Large intestine (tissue), 3 donors: ENCODE results near the gene PRKCQ. TPM values are rescaled to one million over a fixed set of nuclear protein-coding genes. Genes with fewer than 3 reads are reported as not detected.

Experiments used
- DNase-seq, 2 donors: peaks; one replicate each; pipeline versions ENCODE4 v3.0.0 to v3.0.0-alpha.2; 2013
- H3K27ac ChIP-seq: one replicate; pipeline ENCODE4 v1.5.1; 2013; ENCODE audit warnings: low read length
- H3K27me3 ChIP-seq: 2 replicates; pipeline ENCODE4 v1.6.1; 2013; ENCODE audit warnings: low read length; ENCODE audit not compliant: control insufficient read depth, insufficient read depth
- H3K36me3 ChIP-seq: 2 replicates; pipeline ENCODE4 v1.6.1; 2013; ENCODE audit warnings: low read length; ENCODE audit not compliant: control insufficient read depth, insufficient read depth
- H3K4me1 ChIP-seq: one replicate; pipeline ENCODE4 v1.6.1; 2013; ENCODE audit warnings: low read length; ENCODE audit not compliant: control insufficient read depth, insufficient read depth
- H3K4me3 ChIP-seq: one replicate; pipeline ENCODE4 v1.5.1; 2013; ENCODE audit warnings: low read length
- H3K9me3 ChIP-seq: one replicate; pipeline ENCODE4 v1.6.1; 2013; ENCODE audit warnings: mild to moderate bottlenecking, low read depth, low read length, moderate library complexity; ENCODE audit not compliant: control insufficient read depth
- WGBS: methylation state at CpG from one replicate; pipeline ENCODE4 v1.1.5; 2013; ENCODE audit warnings: low lambda C conversion rate; ENCODE audit not compliant: insufficient coverage; 5-methylcytosine and 5-hydroxymethylcytosine counted together
- polyA plus RNA-seq: library from polyadenylated mRNA; unstranded; fragments of 120-200 nt; gene quantifications from one replicate; pipeline ENCODE4 v1.2.1, GENCODE V29; 2013

Gene PRKCQ
- polyA plus RNA-seq, 1 donor = 3.7 TPM

DNA sequence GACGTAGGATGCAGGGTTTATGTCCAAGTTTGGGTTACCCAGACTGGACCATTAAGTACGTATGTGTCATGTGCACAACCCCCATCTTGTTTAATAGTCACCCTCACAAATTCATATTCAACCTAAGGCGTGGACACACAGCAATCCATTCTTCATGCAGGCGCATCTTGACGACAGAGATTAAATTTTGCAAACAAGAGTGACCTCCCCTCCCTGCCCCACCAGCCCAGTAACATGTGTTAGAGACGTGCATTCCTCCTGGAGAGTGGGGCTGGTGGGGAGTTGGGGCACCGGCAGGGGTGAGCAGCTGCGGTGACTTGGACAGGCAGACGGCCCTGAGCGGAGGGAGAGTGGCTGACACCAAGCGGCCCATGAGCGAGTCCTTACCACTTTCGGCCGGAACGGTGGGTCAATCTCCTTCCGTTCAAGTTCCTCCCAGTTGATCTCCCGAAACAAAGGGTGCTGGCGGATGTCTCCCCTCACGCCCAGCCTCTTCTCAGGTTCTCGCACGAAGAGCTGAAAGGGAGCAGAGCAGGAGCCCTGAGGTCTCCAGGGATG is 149.6 kb downstream of the PRKCQ start:
- Histone ChIP-seq H3K27me3 (no peaks in the 10 kb centered on the region), H3K36me3 (no peaks in the 10 kb centered on the region), H3K4me3 (no peak overlapping the region), H3K9me3 (no peaks in the 10 kb centered on the region), H3K27ac (no peak overlapping the region), H3K4me1 (no peaks in the 10 kb centered on the region)
- DNase-seq = no peak
- 100% methylated on average over 3 of the region's 21 CpGs for WGBS

DNA sequence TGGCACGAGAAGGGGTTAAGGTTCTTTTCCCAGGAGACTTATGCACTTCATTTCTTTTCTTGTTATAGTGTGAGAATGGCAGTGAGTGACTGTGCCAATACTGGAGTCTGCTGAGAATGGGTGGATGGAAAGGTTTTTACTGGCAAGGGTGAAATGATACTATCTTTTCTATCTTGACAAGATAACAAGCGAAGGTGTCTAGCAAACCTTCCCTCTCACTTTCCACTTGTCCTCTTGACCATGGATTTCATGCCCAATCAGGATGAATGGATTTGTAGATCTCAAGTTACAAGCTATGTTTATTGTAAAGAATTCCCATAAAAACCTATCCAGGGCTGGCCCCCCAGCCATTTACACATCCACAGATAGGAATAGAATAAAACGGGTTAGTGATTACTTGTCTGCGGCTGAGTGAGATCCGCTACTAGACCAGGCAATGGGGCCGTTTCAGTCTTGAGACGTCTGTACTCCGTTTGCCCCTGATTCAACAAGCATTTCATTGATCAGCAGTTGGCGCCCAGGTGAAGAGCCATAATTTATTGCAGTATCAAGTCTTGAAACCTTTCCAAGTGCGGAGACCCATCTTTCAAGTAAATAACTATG is 152.6 kb downstream of the PRKCQ start:
- DNase-seq = no peak
- no CpG with 5 or more reads among the region's 10 CpGs for WGBS
- H3K27me3 ChIP-seq = no peaks in the 10 kb centered on the region

GRCh38 chr10:6426317-6426716 is 153.8 kb downstream of the PRKCQ start:
- no peaks in the 10 kb centered on the region for H3K27me3 ChIP-seq
- no peaks in the 10 kb centered on the region for H3K9me3 ChIP-seq
- H3K36me3 ChIP-seq = no peaks in the 10 kb centered on the region
- H3K4me1 ChIP-seq = no peaks in the 10 kb centered on the region
- H3K4me3 ChIP-seq = no peak overlapping the region
- WGBS = no CpG with 5 or more reads among the region's 6 CpGs
- H3K27ac ChIP-seq = no peak overlapping the region
- no peak for DNase-seq

More for the DNA sequence above, 152.6 kb downstream of the PRKCQ start:
- no peaks in the 10 kb centered on the region for H3K9me3 ChIP-seq
- H3K36me3 ChIP-seq = no peaks in the 10 kb centered on the region
- no peak overlapping the region for H3K4me3 ChIP-seq
- H3K4me1 ChIP-seq = no peaks in the 10 kb centered on the region
- no peak overlapping the region for H3K27ac ChIP-seq

GRCh38 chr10:6423413-6424170 is 156.5 kb downstream of the PRKCQ start:
- no CpG with 5 or more reads among the region's 17 CpGs for WGBS
- Histone ChIP-seq H3K4me3 (no peak overlapping the region), H3K27ac (no peak overlapping the region), H3K4me1 (no peaks in the 10 kb centered on the region), H3K9me3 (no peaks in the 10 kb centered on the region), H3K36me3 (no peaks in the 10 kb centered on the region), H3K27me3 (no peaks in the 10 kb centered on the region)
- no peak for DNase-seq

- no peak for DNase-seq
- Histone ChIP-seq H3K4me1 (no peaks in the 10 kb centered on the region), H3K27ac (no peak overlapping the region), H3K36me3 (no peaks in the 10 kb centered on the region), H3K27me3 (no peaks in the 10 kb centered on the region), H3K4me3 (no peak overlapping the region), H3K9me3 (no peaks in the 10 kb centered on the region)
- no CpG with 5 or more reads among the region's 4 CpGs for WGBS
Observed at GRCh38 chr10:6423004-6423403, 157.1 kb downstream of the PRKCQ start.

DNA sequence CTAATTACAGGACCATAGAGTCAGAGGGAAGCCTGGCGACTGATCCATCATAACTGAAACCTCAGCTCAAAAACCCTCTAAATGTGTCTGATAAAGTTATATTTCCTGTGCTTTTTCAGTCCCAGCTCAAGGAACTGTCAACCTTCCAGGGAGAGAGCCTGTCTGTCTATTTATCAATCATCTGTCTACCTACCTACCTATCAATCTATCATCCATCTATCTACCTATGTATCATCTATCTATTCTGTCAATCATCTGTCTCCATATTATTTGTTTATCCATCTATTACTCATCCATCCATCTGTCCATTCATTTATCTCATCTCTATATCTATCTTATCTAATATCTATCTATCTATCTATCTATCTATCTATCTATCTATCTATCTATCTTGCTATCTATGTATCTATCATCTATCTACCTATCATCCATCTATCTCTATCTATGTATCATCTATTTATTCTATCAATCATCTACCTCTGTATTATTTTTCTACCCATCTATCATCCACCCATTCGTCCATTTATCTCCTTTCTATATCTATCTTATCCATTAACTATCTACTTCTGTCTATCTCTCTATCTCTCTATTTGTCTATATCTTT is 161.4 kb downstream of the PRKCQ start:
- H3K36me3 ChIP-seq = no peaks in the 10 kb centered on the region
- no peak for DNase-seq
- H3K27ac ChIP-seq = no peak overlapping the region
- no peak overlapping the region for H3K4me3 ChIP-seq
- H3K27me3 ChIP-seq = peaks cover 2% of the 10 kb centered on the region
- H3K9me3 ChIP-seq = no peaks in the 10 kb centered on the region
- 100% methylated on average over 1 of the region's 2 CpGs for WGBS
- no peaks in the 10 kb centered on the region for H3K4me1 ChIP-seq

DNA sequence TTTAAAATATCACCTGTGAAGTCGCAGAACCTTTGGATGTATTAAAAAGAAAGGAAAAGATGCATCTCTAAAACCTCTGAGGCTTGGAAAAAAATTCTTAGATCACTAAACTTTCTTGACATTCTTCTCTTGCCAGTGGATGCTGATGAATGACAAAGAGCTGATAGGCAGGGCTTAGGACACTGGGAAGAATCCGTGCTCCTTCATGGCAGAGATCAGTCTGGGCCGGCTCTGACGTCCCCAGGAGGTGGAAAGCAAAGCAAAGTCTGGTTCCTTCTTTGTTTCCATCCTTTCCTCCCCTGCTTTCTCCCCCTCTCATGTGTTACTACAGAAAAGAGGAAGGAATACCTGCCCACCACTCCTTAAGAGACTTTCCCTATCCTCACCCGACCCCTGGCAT is 161.9 kb downstream of the PRKCQ start:
- Histone ChIP-seq H3K4me1 (no peaks in the 10 kb centered on the region), H3K27ac (no peak overlapping the region), H3K27me3 (peaks cover 2% of the 10 kb centered on the region), H3K9me3 (no peaks in the 10 kb centered on the region), H3K4me3 (no peak overlapping the region), H3K36me3 (no peaks in the 10 kb centered on the region)
- DNase-seq = no peak
- 100% methylated on average over 1 of the region's 5 CpGs for WGBS

DNA sequence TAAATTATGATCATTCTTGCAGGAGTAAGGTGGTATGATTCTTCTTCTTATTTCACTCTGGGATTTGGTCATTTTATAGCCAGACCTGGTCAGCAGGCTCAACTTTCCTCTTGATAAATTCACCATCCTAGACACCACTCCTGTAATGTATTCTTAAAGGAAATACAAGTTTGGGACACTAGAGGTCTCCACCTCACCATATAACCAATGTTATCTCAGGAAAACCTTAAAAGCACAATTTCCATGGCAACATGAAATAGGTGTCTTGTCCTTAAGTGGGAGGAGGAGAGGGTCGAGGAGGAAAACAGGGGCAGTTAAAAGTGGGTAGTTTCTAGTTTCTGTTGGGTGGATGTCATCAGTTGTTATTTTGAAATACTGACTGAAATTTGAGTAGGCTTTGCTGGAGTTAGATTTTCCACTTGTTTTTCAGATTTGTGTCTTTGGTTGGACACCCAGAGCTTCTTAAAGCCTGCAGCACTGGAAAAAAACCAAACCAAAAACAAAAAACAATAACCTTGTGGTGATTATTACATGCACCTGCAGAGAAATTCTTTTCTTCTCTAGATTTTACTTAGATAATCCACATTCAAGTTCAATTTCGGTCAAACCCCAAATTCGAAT is 163.1 kb downstream of the PRKCQ start:
- Histone ChIP-seq H3K27ac (no peak overlapping the region), H3K9me3 (no peaks in the 10 kb centered on the region), H3K4me1 (no peaks in the 10 kb centered on the region), H3K27me3 (peaks cover 2% of the 10 kb centered on the region), H3K36me3 (no peaks in the 10 kb centered on the region), H3K4me3 (no peak overlapping the region)
- peak; percentile 24 to 38 for DNase-seq
- WGBS = 83% methylated on average over 1 of the region's 3 CpGs

DNA sequence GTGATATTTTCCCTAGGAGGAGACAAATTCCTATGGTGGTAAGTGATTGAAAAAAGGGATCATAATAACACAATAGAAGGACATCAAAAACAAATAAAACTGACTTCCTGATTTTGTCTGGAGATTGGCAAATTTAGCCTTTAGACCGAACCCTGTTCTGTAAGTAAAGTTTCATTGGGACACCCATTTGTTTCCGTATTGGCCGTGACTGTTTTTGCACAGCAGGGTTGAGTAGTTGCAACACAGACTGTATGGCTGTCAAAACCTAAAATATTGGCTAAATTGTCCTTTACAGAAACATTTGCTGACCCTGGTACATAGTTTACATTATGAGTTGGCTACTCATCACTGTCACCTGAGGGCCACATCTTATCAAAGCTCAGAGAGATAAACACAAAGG is 168.6 kb downstream of the PRKCQ start:
- no peaks in the 10 kb centered on the region for H3K36me3 ChIP-seq
- H3K9me3 ChIP-seq = no peaks in the 10 kb centered on the region
- no peak overlapping the region for H3K4me3 ChIP-seq
- H3K27me3 ChIP-seq = no peaks in the 10 kb centered on the region
- no peaks in the 10 kb centered on the region for H3K4me1 ChIP-seq
- DNase-seq = no peak
- H3K27ac ChIP-seq = no peak overlapping the region
- no CpG with 5 or more reads among the region's 3 CpGs for WGBS

GRCh38 chr10:6410830-6411229 is 169.2 kb downstream of the PRKCQ start:
- Histone ChIP-seq H3K27me3 (no peaks in the 10 kb centered on the region), H3K36me3 (no peaks in the 10 kb centered on the region), H3K4me1 (no peaks in the 10 kb centered on the region), H3K9me3 (no peaks in the 10 kb centered on the region), H3K27ac (no peak overlapping the region), H3K4me3 (no peak overlapping the region)
- no CpG with 5 or more reads among the region's 15 CpGs for WGBS
- DNase-seq = no peak
